HCT116 (cell line): ENCODE data around the gene ADNP. TPM values are rescaled to one million over a fixed set of nuclear protein-coding genes. Genes with fewer than 3 reads are reported as not detected.

Source experiments
- ATAC-seq: fragments of 200-7000 bp; cut with Tn5 transposase; 2 replicates; pipeline ENCODE4 v1.9.1; 2020; ENCODE audit warnings: mild to moderate bottlenecking, moderate library complexity
- BruUV-seq: library from RNA; stranded (reverse); fragments of 400-500 nt; replicated peaks from 2 replicates; lab custom pipeline; 2021; lab: Mats Ljungman, UMichigan
- CTCF ChIA-PET: fragments of 300-600 bp; sonication (Branson Sonifier 250); formaldehyde crosslinking; loops from one replicate; lab custom pipeline; 2021; ENCODE audit warnings: antibody characterized with exemption; lab: Charles Lee
- POLR2A ChIA-PET: fragments of 300-600, 350-600 bp; sonication (Branson Sonifier 250); formaldehyde crosslinking; loops from one replicate; lab custom pipeline; 2021; ENCODE audit warnings: antibody characterized with exemption; lab: Charles Lee
- RAD21 ChIA-PET, 2 experiments: fragments of 300-600 bp; sonication (Branson Sonifier 250); formaldehyde crosslinking; loops; one replicate each; lab custom pipeline; 2023; ENCODE audit warnings: low total read pairs in 2 of 2; ENCODE audit not compliant: uncharacterized antibody in 2 of 2, unreplicated experiment in 2 of 2, low non-redundant PET in 1 of 2; lab: Charles Lee
- DNase-seq: peaks from one replicate; pipeline ENCODE4 v3.0.0-alpha.2; 2010; ENCODE audit warnings: low read depth, low spot score
- H2AFZ ChIP-seq: fragments of 200-600 bp; shearing (Covaris generic), sonication (generic); 2 replicates; pipeline ENCODE4 v1.6.1; 2017; ENCODE audit warnings: low read depth, mixed run types, mixed read lengths, antibody characterized with exemption, low read length; ENCODE audit not compliant: poor library complexity, severe bottlenecking
- H3K27ac ChIP-seq: 2 replicates; pipeline ENCODE4 v1.5.1; 2012; ENCODE audit warnings: low read depth, low read length
- H3K27me3 ChIP-seq: fragments of 200-600 bp; sonication (generic); 2 replicates; pipeline ENCODE4 v1.6.1; 2016; ENCODE audit warnings: mixed run types, low read length, mixed read lengths; ENCODE audit not compliant: insufficient read depth
- H3K36me3 ChIP-seq, 2 experiments: fragments of 200-500 bp in 1 of 2; fragments of 200-600 bp in 1 of 2; sonication (Bioruptor generic) in 1 of 2; sonication (generic) in 1 of 2; 2 replicates each; pipeline versions ENCODE4 v1.5.1 to v1.6.1; 2014 to 2016; ENCODE audit warnings: low read length in 2 of 2, inconsistent platforms in 1 of 2, mixed read lengths in 1 of 2, mixed run types in 1 of 2; ENCODE audit not compliant: insufficient read depth in 2 of 2, control insufficient read depth in 1 of 2
- H3K4me1 ChIP-seq, 2 experiments: fragments of 200-600 bp in 1 of 2; sonication (generic) in 1 of 2; 2 replicates each; pipeline versions ENCODE4 v1.5.1 to v1.6.1; 2012 to 2017; ENCODE audit warnings: low read length in 2 of 2, inconsistent platforms in 1 of 2, mild to moderate bottlenecking in 1 of 2, mixed read lengths in 1 of 2, mixed run types in 1 of 2, moderate library complexity in 1 of 2; ENCODE audit not compliant: insufficient read depth in 2 of 2, control insufficient read depth in 1 of 2
- H3K4me2 ChIP-seq: fragments of 200-600 bp; sonication (generic); 2 replicates; pipeline ENCODE4 v1.6.1; 2017; ENCODE audit warnings: mixed run types, low read length, mixed read lengths
- H3K4me3 ChIP-seq, 2 experiments: fragments of 200-600 bp in 1 of 2; sonication (generic) in 1 of 2; replicated peaks in 1 of 2; 2 replicates each; pipeline ENCODE4 v1.5.1; 2011 to 2016; ENCODE audit warnings: low read length in 2 of 2, control low read depth in 1 of 2, low read depth in 1 of 2, mild to moderate bottlenecking in 1 of 2, mixed read lengths in 1 of 2, mixed run types in 1 of 2
- H3K79me2 ChIP-seq: fragments of 200-600 bp; sonication (generic); 2 replicates; pipeline ENCODE4 v1.6.1; 2017; ENCODE audit warnings: mild to moderate bottlenecking, mixed run types, low read length, moderate library complexity, mixed read lengths; ENCODE audit not compliant: insufficient read depth
- H3K9ac ChIP-seq: fragments of 200-600 bp; sonication (generic); 2 replicates; pipeline ENCODE4 v1.6.1; 2016; ENCODE audit warnings: low read length, mixed read lengths
- H3K9me2 ChIP-seq: fragments of 200-600 bp; sonication (generic), shearing (Covaris generic); 2 replicates; pipeline ENCODE4 v1.6.1; 2017; ENCODE audit warnings: mixed run types, mild to moderate bottlenecking, moderate library complexity; ENCODE audit not compliant: insufficient read depth
- H3K9me3 ChIP-seq, 2 experiments: fragments of 200-500 bp in 1 of 2; fragments of 200-600 bp in 1 of 2; sonication (Bioruptor generic) in 1 of 2; sonication (generic) in 1 of 2; 2 replicates each; pipeline ENCODE4 v1.6.1; 2014 to 2017; ENCODE audit warnings: low read length in 2 of 2, mixed read lengths in 2 of 2, inconsistent platforms in 1 of 2, low read depth in 1 of 2, mild to moderate bottlenecking in 1 of 2, mixed run types in 1 of 2, moderate library complexity in 1 of 2; ENCODE audit not compliant: control insufficient read depth in 1 of 2, insufficient read depth in 1 of 2
- H4K20me1 ChIP-seq: fragments of 200-600 bp; sonication (generic), shearing (Covaris generic); 2 replicates; pipeline ENCODE4 v1.6.1; 2017; ENCODE audit warnings: mixed run types, mild to moderate bottlenecking, moderate library complexity; ENCODE audit not compliant: insufficient read depth
- REST ChIP-seq: IDR thresholded peaks from 2 replicates; pipeline ENCODE4 v1.6.1; 2012; ENCODE audit warnings: low read depth
- ZFX ChIP-seq: fragments of 450-650 bp; IDR thresholded peaks from 2 replicates; pipeline ENCODE4 v1.6.1; 2017
- intact Hi-C: fragments of 100-400 bp; cut with micrococcal nuclease; formaldehyde crosslinking; loops from 2 replicates; pipeline ENCODE4 v1.10.0; 2022
- total RNA-seq: library from RNA; stranded (reverse); gene quantifications from one replicate; pipeline ENCODE4 v1.2.1, GENCODE V29; 2021; ENCODE audit not compliant: unreplicated experiment

ADNP gene
- total RNA-seq, 1 experiment from 2014 or later: 85.9 TPM

GRCh38 chr20:50930139-50930975 is 880 bp downstream of the ADNP start:
- H3K9ac ChIP-seq: peak overlapping the region; percentile 81
- DNase-seq (no peak), ATAC-seq (peak; percentile 12)
- peaks cover 4 to 27% of the 10 kb centered on the region in 2 experiments; a peak in 3 of 4 replicates for H3K4me1 ChIP-seq
- ChIA-PET POLR2A (interaction anchor here (0.9 to 2.4 kb wide), 6 partner anchors 14 to 140 kb away, joined by 3 to 9 read pairs (median 5); partner anchors contain the start of genes DPM1 and MOCS3), RAD21 (no interaction called here), CTCF (interaction anchor here (0.6 to 3.9 kb wide), 17 partner anchors 9 to 665 kb away, joined by 3 to 39 read pairs (median 5); partner anchors contain the start of genes BCAS4, DPM1 and MOCS3)
- H4K20me1 ChIP-seq: peaks cover 37% of the 10 kb centered on the region; the same call in 1 of the 2 replicates
- intact Hi-C loops: no loop called here
- H3K4me3 ChIP-seq: peak overlapping the region; percentile 63 to 75
- peaks cover 37 to 47% of the 10 kb centered on the region in 2 experiments for H3K36me3 ChIP-seq
- H3K4me2 ChIP-seq: peak overlapping the region; percentile 87
- TF ChIP-seq ZFX: peak; percentile 71
- TF ChIP-seq REST: no peak
- peaks cover 51% of the 10 kb centered on the region for H3K79me2 ChIP-seq
- no peaks in the 10 kb centered on the region for H3K9me3 ChIP-seq
- BruUV-seq: no TSS peak
- H3K27me3 ChIP-seq: no peaks in the 10 kb centered on the region
- no peak overlapping the region for H2AFZ ChIP-seq
- peak overlapping the region; percentile 98 for H3K27ac ChIP-seq
- no peaks in the 10 kb centered on the region for H3K9me2 ChIP-seq
